NCI-H2196 (cell line): ENCODE results near the gene PPP1R12A.
"Not testable (repeated sequence)": the region's sequence is repeated elsewhere in the genome, so short reads cannot be mapped to it uniquely, and the experiment has no call there.

ENCODE experiments used
- DNase-seq: peaks from one replicate; lab custom pipeline; 2025; ENCODE audit not compliant: unreplicated experiment; lab: John Stamatoyannopoulos, UW

The PPP1R12A gene

DNA sequence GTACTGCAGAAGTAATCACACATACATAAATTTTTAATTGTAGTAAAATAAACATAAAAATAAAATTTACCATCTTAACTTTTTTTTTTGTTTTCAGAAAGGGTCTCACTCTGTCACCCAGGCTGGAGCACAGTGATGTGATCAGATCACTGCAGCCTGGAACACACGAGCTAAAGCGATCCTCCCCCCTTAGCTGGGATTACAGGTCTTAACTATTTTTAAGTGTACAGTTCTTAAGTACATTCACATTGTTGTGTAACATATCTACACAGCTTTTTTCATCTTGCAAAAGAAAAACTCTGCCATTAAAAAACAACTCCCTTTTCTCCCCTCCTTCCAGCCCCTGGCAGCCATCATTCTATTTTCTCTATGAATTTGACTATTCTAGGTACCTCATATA is 92.3 kb downstream of the PPP1R12A start:
- DNase-seq = no peak

DNA sequence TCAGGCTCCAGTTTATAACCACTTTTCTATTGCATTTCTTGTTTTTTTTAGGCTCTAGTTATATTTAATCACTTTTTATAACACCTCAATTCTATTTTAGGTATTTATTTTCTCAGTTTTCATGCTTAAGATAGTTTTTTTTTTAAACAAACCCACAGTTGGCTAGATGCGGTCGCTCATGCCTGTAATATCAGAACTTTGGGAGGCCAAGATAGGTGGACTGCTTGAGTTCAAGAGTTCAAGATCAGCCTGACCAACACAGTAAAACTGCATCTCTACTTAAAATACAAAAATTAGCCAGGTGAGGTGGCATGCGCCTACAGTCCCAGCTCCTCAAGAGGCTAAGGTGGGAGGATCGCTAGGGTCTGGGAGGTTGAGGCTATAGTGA is 93.0 kb downstream of the PPP1R12A start:
- no peak for DNase-seq

DNA sequence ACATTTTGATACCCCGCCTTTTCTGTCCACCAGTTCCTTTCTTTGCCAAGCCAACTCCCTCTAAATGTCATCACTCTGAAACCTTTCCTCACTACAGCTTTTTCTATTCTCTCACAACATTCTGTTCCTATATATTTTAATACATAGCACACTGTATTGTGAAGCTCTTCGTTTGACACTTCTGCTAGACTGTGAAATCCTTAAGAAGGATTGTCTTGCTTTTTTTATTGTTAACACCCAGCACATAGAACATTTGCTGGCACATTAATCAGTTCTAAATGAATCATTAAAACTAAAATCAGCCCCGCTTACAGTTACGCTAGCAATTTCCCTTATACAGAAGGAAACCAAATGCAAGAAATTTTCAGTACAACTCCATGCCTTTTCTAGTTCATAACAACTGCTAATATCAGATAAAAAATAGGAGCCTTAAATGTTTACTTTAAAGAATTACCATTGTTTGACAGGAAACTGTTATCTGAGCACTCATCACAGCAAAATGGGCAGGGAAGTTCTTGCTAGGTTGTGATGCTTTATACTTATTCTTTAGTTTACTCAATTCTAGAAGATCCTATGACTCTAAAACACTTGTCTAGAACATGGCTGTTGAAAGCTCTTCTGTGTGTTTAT is 93.5 kb downstream of the PPP1R12A start:
- DNase-seq = no peak

DNA sequence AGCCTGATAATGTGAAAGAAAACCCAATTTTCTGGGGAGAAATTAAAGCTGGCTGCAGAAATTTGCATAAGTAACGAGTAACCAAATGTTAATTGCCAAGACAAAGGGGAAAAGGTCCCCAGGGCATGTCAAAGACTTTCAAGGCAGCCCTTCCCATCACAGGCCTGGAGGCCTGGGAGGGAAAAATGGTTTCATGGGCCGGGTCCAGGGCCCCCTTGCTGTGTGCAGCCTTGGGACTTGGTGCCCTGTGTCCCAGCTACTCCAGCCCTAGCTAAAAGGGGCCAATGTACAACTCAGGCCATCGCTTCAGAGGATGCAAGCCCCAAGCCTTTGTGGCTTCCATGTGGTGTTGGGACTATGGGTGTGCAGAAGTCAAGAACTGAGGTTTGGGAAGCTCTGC is 96.5 kb downstream of the PPP1R12A start:
- DNase-seq = no peak

DNA sequence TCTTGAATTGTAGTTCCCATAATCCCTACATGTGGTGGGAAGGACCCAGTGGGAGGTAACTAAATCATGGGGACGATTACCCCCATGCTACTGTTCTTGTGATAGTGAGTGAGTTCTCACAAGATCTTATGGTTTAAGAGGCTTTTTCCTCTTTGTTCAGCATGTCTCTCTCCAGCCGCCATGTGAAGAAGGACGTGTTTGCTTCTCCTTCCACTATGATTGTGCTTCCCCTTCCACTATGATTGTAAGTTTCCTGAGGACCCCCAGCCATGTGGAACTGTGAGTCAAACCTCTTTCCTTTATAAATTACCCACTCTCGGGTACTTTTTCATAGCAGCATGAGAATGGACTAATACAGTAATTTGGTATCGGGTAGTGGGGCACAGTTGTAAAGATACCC is 97.3 kb downstream of the PPP1R12A start:
- DNase-seq = no peak

DNA sequence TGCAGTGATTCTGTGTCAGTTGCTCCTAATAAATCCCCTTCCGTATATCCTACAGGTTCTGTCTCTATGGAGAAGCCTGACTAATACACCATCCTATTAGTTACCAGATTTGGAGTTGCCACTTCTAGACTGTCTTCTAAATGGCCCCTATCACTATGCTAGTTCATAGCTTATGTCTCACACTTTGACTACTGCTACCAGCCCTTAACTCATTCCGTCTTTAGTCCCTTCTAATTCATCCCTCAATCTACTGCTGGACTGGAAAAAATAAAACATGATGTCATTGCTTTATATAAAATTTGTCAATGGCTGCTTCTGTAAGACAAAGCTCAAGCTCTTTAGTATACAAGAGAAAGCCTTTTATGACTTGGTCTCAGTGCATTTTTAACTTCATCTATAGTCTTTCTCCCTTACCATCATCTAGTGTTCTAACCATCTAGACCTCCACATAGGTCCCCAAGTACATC is 99.5 kb downstream of the PPP1R12A start:
- DNase-seq = no peak

DNA sequence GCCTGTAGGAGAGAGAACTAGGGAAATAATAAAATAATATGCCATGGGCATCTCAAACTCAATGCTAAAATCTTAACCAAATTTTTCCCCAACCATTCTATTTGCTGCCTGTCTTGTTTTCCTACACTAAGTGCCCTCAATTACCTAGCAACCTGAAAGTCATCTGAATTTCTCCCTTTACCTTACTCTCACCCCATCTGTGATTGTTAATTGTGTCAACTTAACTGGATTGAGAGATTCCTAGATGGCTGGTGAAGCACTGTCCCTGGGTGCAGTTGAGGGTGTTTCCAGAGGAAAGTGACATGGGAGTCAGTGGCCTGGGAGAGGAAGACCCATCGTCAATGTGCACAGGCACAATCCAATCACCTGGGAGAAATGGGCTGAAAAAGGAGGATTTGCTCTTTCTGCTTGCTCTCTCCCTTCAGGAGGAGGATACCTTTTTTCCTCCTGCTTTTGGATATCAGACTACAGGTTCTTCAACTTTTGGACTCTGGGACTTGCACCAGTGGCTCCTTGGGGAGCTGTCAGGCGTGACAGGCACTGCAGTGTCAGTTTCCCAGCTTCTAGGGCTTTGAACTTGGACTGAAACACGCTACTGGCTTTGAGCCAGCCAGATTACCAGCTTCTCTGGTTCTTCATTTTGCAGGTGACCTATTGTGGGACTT is 100.1 kb downstream of the PPP1R12A start:
- DNase-seq = no peak

DNA sequence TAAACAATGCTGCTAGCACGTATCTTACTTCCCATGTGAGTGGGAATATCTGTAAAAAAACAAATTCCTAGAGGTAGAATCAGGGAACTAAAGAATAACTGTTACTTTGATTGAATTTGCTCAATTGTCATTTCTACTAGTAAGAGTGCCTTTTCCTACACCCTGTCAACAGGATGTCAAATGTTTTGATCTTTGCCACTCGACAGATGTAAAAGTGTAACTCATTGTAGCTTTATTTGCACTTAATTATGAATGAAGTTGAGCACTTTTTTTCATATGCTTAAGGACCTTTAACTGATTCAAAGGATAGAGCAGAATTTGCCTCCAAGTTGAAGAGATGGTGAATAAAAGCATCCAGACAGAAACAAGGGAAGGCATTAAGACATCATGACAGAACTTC is 104.5 kb downstream of the PPP1R12A start:
- no peak for DNase-seq

DNA sequence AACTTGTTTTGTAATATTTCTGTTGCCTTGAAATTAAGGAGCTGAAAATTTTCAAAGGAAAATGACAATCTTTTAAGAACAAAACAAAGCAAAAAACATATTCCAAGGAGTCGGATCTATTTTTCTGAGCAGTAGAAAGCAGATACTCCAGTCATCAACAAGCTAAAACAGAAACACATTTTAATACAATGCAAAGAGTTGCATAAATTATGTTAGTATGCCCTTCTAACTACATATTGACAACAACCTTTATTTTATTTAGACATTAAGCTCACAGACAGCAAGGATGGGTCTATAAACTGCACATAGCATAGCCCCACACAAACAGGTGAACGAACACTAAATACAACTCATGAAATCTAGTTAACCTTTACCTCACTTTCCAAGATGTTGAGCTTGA is 106.0 kb downstream of the PPP1R12A start:
- DNase-seq = no peak

DNA sequence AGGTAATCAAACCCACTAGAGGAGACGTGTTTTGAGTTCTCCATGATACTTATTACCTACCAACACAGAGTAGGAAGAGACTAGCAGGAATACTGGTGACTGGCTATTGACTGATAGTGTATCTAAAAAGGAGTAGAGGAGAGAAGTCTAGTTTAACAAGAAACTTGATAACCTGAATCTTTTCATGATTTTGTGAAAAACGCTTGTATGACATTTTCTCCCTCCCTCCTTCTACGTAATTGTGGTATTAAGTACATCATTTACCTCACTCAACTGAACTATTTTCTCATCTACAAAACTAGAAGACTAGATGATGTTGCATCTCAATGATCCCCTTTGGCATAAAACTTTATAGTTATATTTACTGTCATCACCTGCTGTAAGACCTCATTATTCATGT is 107.4 kb downstream of the PPP1R12A start:
- DNase-seq = no peak

DNA sequence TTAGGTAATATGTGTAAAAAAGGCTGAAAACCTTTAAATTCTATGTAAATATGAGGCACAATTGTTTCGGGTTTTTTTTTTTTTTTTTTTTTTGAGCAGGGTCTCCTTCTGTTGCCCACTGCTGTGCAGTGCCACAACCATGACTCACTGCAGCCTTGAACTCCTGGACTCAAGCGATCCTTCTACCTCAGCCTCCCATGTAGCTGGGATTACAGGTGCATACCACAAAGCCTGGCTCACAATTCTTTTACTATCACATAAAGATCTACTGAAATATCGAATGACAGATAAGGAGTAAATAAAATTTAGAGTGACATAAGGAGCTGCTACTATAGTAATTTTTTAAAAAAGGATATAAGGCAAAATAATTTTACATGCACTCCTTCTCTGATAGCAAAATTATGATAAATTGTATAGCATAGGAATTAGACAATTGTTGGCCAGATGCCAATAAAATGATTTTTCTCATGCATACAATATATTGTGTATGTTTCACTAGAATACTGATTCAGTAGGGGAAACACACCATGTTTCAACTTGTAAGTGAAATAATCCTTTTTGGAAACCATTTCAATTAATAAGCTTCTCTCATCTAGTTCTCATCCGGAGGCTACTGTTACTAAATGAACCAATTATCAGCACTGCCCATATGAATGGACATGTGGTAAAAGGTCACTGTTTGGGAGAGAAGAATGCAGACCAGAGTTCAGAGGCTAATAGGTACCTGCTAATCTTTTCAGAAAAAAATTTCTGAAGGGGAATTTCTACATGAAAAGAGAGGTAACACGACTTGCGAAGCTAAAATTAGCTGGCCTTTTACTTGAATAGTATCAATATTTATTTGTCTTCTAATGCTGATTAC is 108.4 kb downstream of the PPP1R12A start:
- no peak for DNase-seq

DNA sequence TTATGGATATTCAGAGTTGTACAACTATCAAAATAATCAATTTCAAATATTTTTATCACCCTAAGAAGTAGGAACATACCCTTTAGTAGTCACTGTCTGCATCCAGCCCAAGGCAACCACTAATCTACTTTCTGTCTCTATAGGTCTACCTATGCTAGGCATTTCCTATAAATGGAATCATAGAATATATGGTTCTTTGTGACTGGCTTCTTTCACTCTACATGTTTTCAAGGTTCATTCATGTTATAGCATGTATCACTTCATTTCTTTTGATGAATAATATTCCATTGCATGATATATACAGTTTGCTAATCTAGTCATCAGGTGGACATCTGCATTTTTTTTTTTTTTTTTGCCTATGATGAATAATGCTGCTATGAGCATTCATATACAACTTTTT is 112.4 kb downstream of the PPP1R12A start:
- DNase-seq = no peak

DNA sequence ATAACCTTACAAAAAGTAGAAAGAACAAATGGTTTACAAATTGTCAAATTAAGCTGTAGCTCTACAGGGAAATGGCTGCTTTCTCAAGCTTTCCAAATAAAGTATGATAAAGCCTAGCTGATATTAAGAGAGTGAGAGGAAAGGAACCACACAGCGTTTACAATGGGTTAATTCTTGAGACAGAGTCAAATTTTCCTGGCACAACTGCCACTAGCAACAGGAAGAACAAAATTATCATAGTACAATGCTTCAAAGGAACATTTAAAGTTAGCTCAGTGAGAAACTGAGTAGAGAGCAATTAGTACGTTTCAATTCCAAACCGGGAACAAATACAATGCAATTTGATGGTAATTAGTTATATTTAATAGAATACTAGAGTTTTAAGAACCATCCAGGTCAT is 116.0 kb downstream of the PPP1R12A start:
- no peak for DNase-seq

DNA sequence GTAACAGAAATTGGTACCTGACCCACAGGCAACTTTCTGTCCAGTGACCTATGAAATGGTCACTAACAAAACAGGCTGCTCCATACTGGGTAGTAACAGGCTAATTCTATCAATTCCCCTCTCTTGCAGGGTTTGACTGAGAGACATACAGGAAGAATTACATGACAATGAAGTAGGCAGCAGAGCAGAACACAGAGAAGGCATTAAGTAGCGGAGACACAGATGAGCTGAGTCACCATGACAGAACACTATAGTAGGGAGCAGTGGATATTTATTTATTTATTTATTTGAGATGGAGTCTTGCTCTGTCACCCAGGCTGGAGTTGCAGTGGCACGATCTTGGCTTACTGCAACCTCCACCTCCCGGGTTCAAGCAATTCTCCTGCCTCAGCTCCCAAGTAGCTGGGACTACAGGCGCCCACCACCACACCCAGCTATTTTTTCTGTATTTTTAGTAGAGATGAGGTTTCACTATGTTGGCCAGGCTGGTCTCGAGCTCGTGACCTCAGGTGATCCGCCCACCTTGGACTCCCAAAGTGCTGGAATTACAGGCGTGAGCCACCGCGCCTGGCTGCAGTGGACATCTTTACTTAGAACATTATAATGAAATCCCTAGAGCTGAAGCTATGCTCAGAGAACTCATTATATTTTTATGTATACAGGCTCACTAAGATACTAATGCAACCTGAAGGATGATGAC is 150.4 kb downstream of the PPP1R12A start:
- DNase-seq = not testable (repeated sequence)

DNA sequence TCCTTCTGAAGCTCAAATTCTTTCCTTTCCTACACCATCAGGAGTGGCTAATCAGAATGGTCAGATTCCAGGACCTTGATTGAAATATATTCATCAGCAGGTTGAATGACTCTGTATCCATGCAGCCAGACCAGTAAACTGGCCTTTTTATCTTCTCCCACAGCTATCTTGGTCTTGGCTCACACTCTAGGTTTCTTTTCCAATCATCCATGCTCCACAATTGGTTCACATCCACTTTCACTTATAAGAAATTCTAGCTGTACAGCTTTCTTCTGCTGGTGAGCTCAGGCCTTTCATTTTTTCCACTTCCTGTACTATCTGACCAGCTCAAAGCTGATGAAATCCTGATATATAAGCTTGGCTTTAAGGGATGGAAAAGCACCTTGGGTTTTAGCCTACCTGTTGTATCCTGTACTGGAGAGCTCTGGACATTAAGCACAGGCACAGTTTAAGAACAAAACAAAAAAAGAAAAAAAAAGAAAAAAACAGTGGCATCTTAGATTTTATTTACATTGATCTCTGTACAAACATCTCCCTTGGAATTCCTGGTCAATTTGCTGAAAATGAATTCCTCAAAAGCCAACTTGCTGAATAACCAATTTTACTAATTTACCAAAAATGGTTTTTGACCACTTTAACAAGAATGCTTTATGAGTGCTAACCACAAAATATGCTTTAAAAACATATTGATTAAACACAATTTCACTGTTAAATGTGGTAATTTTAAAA is 152.6 kb downstream of the PPP1R12A start:
- DNase-seq = no peak

DNA sequence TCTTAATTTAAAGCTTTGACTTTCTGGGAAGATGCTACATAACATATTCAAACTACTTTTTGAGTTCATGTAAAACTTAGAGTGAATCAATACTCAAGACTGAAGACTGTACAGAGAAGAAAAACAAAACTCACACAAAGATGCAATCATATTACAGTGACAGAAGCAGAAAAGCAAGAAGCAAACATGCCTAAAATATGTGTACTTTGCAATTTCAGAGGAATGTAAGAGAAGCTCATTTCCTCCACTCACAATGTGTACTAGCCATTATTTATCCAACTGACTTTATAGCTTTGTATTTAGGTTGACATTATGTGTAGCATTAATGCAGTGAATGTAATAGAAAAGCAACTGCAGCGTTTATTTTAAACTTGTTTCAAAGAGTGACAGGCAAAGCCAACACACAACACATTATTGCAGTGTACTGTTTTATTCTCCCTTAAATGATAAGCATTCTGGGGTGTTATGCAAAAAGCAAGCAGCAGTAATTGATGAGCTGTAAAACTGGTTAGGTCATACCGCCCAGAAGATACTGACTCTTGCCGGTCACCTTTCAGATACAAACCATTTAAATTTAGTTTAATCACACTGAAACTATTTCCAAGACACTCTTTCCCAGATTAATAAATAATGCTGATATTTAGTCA is 156.0 kb downstream of the PPP1R12A start:
- DNase-seq = no peak

DNA sequence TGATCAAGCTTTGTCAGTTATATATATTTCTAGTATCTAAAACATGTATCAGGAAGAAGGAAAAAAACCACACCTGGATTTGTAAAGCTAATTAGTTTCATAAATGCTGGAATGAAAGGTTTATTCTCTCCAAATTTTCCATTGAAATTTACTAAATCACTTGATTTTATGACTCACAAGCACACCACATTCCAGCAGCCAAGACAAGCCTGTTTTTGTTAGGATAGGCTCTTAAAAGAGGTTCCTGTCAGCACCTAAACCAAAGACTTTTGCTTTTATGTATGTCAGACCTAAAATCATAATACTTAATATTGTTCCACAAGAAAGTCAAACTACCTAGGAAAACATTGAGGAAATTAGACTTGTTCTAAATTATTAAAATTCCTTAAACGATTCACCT is 158.8 kb downstream of the PPP1R12A start:
- no peak for DNase-seq

DNA sequence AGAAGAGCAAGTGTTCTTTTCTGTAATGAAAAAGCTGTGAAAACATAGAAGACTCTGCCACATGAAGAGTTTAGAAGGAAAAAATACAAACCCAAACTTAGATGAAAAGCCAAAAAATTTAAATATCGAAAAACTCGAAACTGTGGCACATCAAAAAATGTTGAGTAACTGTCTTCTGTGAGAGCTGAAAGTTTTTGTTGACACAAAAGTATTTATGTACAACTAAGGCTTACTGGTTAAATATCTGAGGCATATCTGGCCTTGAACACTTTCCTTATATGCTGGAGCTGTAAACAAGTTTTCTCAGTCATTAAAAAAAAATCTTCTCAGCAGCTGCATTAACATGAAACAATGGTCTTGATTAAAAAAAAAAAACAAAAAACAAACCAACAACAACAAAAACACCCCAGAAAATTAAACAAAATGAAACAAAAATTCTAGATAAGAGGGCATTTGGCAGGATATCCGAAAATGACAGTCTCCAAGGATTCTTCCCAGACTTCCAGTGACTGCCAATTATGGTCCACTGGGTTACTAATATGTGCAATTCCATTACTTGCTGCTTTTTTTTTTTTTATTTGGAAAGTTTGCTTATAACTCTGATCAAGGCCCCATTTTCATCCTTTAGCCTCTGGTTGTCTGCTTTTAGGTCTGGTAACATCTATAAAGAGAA is 159.4 kb downstream of the PPP1R12A start:
- DNase-seq = no peak

DNA sequence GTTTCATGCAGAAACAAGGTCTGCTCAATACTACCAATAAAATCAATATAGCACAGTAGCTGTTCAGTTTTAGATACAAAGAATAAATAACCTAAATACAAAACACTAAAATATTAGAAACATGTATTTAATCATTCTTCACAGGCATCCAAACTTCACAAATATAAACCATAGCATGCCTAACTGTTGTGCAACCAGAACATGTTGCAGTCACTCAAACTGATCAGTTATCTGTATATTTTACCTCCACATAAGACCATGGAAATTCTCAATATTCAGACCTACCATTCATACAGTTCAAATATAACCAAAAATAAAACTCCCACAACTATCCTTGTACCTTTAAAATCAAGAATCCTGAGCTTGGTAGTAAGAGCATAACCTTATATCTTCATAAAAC is 161.0 kb downstream of the PPP1R12A start:
- no peak for DNase-seq
